Measurements from ENCODE around the gene AGPAT1. TPM values are rescaled to one million over a fixed set of nuclear protein-coding genes. Genes with fewer than 3 reads are reported as not detected.
"Not testable (repeated sequence)": the region's sequence is repeated elsewhere in the genome, so short reads cannot be mapped to it uniquely, and the experiment has no call there.

The AGPAT1 gene
- total RNA-seq, 4 donors from 2014 or later: 32.0 to 58.7 (median 42.0) TPM

DNA sequence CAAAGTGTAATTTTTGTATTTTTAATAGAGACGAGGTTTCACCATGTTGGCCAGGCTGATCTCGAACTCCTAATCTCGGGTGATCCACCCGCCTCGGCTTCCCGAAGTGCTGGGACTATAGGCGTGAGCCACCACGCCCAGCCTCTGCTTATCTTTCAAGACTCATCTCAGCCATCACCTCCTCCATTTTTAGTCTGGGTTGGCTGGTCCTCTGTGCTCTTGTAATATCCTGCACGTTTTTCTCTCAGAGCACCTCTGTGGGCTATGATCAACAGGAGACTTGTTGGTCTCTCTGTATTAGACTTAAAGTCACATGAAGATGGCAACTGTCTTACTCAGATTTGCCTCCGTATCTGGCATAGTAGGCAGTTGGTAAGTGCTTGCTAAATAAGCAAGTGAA lies 40.4 kb upstream of the AGPAT1 start:
- H3K4me1 ChIP-seq: no peaks in the 10 kb centered on the region
- in situ Hi-C loops (cut with MboI; ENCODE audit: low sequenced_read_pairs in 4 of 4): no loop called here
- ATAC-seq: no peak
- no peak overlapping the region for H3K4me3 ChIP-seq
- no peaks in the 10 kb centered on the region for H3K27me3 ChIP-seq
- no peaks in the 10 kb centered on the region for H3K9me3 ChIP-seq
- intact Hi-C loops (cut with DNase I; ENCODE audit: low total_unique reads): no loop called here
- no peaks in the 10 kb centered on the region for H3K36me3 ChIP-seq
- H3K27ac ChIP-seq: no peak overlapping the region
- DNase-seq: no peak
- TF ChIP-seq POLR2A (IDR thresholded peaks at IDR 0.05): no peak

DNA sequence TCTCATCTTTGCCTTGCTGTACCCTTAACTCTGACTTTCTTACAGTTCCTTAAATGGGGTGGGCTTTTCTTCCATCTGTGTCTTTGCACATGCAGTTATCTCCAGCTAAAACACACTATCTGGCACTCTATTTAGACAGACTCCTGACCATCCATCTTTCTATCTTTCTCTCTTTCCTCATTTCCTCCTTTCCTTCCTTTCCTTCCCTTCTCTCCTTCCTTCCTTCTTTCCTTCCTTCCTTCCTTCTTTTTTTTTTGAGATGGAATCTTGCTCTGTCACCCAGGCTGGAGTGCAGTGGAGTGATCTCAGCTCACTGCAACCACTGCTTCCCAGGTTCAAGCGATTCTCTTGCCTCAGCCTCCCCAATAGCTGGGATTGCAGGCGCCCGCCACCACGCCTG lies 39.7 kb upstream of the AGPAT1 start:
- H3K27me3 ChIP-seq: no peaks in the 10 kb centered on the region
- H3K36me3 ChIP-seq: no peaks in the 10 kb centered on the region

DNA sequence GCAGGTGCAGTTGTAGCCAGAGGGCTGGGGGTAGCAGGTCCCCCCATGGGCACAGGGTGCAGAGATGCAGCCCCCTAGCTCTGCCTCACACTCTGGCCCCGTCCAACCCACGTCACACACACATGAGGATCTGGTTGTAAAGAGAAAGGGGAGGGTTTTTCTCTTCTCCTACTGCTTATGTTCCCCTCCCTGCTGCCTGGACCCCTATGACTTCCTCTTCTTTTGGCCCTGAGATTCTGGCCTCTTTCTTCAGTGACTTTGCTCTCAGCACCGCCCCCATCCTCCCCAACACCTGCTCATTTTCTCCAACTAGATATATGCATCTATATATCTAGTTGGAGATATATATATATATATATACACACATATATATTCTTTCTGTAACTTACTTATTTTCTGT lies 38.2 kb upstream of the AGPAT1 start:
- Histone ChIP-seq H3K27me3 (no peaks in the 10 kb centered on the region), H3K27ac (no peak overlapping the region), H3K4me3 (no peak overlapping the region), H3K4me1 (no peaks in the 10 kb centered on the region), H3K36me3 (no peaks in the 10 kb centered on the region), H3K9me3 (no peaks in the 10 kb centered on the region)
- in situ Hi-C loops (cut with MboI; ENCODE audit: low sequenced_read_pairs in 4 of 4) (no loop called here), intact Hi-C loops (cut with DNase I; ENCODE audit: low total_unique reads) (no loop called here)
- TF ChIP-seq, protein P1, sequence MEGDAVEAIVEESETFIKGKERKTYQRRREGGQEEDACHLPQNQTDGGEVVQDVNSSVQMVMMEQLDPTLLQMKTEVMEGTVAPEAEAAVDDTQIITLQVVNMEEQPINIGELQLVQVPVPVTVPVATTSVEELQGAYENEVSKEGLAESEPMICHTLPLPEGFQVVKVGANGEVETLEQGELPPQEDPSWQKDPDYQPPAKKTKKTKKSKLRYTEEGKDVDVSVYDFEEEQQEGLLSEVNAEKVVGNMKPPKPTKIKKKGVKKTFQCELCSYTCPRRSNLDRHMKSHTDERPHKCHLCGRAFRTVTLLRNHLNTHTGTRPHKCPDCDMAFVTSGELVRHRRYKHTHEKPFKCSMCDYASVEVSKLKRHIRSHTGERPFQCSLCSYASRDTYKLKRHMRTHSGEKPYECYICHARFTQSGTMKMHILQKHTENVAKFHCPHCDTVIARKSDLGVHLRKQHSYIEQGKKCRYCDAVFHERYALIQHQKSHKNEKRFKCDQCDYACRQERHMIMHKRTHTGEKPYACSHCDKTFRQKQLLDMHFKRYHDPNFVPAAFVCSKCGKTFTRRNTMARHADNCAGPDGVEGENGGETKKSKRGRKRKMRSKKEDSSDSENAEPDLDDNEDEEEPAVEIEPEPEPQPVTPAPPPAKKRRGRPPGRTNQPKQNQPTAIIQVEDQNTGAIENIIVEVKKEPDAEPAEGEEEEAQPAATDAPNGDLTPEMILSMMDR (IDR thresholded peaks at IDR 0.05 in 4 of 5, conservative IDR thresholded peaks at IDR 0.05 in 1 of 5): no peak
- no peak for TF ChIP-seq POLR2A (IDR thresholded peaks at IDR 0.05)
- DNase-seq (no peak), ATAC-seq (no peak)

More for the DNA sequence above, 39.7 kb upstream of the AGPAT1 start:
- Histone ChIP-seq H3K9me3 (no peaks in the 10 kb centered on the region), H3K4me3 (no peak overlapping the region), H3K4me1 (no peaks in the 10 kb centered on the region), H3K27ac (no peak overlapping the region)
- in situ Hi-C loops (cut with MboI; ENCODE audit: low sequenced_read_pairs in 4 of 4) (no loop called here), intact Hi-C loops (cut with DNase I; ENCODE audit: low total_unique reads) (no loop called here)
- DNase-seq: no peak
- no peak for ATAC-seq
- no peak for TF ChIP-seq POLR2A (IDR thresholded peaks at IDR 0.05)
- TF ChIP-seq, protein P1 (IDR thresholded peaks at IDR 0.05 in 4 of 5, conservative IDR thresholded peaks at IDR 0.05 in 1 of 5): no peak

DNA sequence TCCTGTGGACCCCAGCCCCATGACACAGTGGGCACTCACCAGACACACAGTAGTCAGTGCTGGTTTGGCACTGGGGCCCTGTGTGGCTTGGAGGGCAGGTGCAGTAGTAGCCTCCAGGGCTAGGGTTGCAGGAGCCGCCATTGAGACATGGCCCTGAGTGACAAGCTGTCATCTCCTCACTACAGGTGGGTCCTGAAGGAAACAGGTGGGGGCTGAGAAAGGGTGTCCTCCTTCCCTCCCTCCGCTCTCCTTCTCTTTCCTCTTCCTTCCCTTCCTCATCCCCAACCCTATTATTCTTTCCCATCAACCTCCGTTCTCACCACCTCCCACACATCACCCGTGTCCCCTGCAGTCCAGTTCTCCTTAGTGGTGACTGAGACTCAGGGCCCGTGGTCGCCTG lies 37.8 kb upstream of the AGPAT1 start:
- H3K36me3 ChIP-seq: no peaks in the 10 kb centered on the region
- intact Hi-C loops (cut with DNase I; ENCODE audit: low total_unique reads): no loop called here
- no peak overlapping the region for H3K4me3 ChIP-seq
- TF ChIP-seq POLR2A (IDR thresholded peaks at IDR 0.05): no peak
- TF ChIP-seq, protein P1 (IDR thresholded peaks at IDR 0.05 in 4 of 5, conservative IDR thresholded peaks at IDR 0.05 in 1 of 5): no peak
- DNase-seq: no peak
- ATAC-seq: no peak
- no peaks in the 10 kb centered on the region for H3K9me3 ChIP-seq
- H3K27ac ChIP-seq: no peak overlapping the region
- in situ Hi-C loops (cut with MboI; ENCODE audit: low sequenced_read_pairs in 4 of 4): no loop called here
- no peaks in the 10 kb centered on the region for H3K27me3 ChIP-seq
- H3K4me1 ChIP-seq: no peaks in the 10 kb centered on the region

DNA sequence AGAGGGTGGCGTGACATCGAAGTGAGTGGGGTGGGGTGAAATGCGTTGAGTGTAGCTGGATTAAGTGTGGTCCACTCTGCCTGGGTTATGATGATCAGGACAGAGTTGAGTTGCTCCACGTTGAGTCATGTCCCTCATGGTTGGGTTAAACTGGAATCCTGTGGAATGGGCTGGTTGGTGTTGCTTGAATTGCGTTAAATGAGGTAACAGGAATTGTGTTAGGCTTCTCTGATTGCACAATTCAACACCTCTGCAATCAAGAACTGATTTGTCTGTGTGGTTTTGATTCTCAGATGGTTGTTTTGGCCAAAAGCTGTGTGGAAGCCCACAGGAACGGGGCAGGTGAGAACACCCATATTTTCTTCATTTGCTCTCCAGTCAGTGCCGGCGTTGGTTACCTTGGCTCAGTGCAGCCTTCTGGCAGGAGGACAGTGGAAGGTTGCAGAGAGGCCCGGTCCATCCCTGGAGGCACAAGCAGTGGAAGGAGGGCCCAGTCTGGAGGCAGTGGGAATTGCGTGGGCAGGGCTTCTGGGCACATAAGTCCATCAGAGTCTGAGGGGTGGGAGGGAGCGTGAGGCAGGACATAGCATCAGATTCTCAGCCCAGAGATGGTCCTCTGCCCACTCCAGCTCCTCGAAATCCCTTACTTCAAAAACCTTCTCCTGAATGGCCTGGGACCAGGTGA lies 36.3 kb upstream of the AGPAT1 start:
- Histone ChIP-seq H3K36me3 (no peaks in the 10 kb centered on the region), H3K4me1 (no peaks in the 10 kb centered on the region), H3K9me3 (no peaks in the 10 kb centered on the region), H3K27me3 (no peaks in the 10 kb centered on the region), H3K27ac (no peak overlapping the region), H3K4me3 (no peak overlapping the region)
- DNase-seq (no peak), ATAC-seq (no peak)
- intact Hi-C loops (cut with DNase I; ENCODE audit: low total_unique reads): no loop called here
- in situ Hi-C loops (cut with MboI; ENCODE audit: low sequenced_read_pairs in 4 of 4): no loop called here
- TF ChIP-seq POLR2A (IDR thresholded peaks at IDR 0.05): no peak
- TF ChIP-seq, protein P1 (IDR thresholded peaks at IDR 0.05 in 4 of 5, conservative IDR thresholded peaks at IDR 0.05 in 1 of 5): no peak

DNA sequence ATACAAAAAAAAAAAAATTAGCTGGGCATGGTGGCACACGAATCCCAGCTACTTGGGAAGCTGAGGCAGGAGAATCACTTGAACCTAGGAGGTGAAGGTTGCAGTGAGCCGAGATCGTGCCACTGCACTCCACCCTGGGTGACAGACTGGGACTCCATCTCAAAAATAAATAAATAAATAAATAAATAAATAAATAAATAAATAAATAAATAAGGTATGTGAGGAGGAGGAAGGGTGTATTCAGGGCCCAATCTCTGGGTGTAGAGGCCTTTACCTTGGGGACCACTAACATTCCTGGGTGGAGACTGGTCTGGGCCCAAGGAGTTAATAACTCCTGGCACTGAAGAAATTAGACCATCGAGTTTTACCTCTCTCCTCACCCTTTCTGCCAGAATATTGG lies 35.5 kb upstream of the AGPAT1 start:
- intact Hi-C loops (cut with DNase I; ENCODE audit: low total_unique reads); H3K4me3 ChIP-seq; H3K4me1 ChIP-seq; DNase-seq; in situ Hi-C loops (cut with MboI; ENCODE audit: low sequenced_read_pairs in 4 of 4); H3K27ac ChIP-seq; H3K9me3 ChIP-seq; H3K36me3 ChIP-seq; ATAC-seq; H3K27me3 ChIP-seq: not testable (repeated sequence)
